ENCODE data around the gene NCDN. TPM values are rescaled to one million over a fixed set of nuclear protein-coding genes. Genes with fewer than 3 reads are reported as not detected.

The NCDN gene
- total and polyA plus RNA-seq, 3 donors from 2014 or later, result 27.3 to 33.9 (median 33.8) TPM

DNA sequence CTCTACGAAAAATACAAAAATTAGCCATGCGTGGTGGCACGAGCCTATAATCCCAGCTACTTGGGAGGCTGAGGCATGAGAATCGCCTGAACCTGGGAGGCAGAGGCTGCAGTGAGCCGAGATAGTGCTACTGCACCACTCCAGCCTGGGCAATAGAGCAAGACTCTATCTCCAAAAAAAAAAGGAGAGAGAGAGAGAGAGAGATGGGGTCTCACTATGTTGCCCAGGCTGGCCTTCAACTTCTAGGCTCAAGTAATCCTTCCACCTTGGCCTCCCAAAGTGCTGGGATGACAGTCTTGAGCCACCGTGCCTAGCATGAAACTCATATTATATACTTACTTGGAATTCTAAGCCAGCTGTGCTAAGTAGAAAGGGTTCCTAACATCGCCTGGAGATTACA is 54.1 kb downstream of the NCDN start:
- intact Hi-C loops (cut with DNase I; ENCODE audit: low total_unique reads), result no loop called here
- no peaks in the 10 kb centered on the region for H3K9me3 ChIP-seq
- no peak overlapping the region for H3K27ac ChIP-seq
- 95 to 97% methylated on average over 7 of the region's 7 CpGs for WGBS, 2 donors
- H3K4me3 ChIP-seq, result no peak overlapping the region
- H3K4me1 ChIP-seq, result no peaks in the 10 kb centered on the region
- no peaks in the 10 kb centered on the region for H3K36me3 ChIP-seq (ENCODE audit: low read depth, missing control alignments)
- TF ChIP-seq, protein P1, sequence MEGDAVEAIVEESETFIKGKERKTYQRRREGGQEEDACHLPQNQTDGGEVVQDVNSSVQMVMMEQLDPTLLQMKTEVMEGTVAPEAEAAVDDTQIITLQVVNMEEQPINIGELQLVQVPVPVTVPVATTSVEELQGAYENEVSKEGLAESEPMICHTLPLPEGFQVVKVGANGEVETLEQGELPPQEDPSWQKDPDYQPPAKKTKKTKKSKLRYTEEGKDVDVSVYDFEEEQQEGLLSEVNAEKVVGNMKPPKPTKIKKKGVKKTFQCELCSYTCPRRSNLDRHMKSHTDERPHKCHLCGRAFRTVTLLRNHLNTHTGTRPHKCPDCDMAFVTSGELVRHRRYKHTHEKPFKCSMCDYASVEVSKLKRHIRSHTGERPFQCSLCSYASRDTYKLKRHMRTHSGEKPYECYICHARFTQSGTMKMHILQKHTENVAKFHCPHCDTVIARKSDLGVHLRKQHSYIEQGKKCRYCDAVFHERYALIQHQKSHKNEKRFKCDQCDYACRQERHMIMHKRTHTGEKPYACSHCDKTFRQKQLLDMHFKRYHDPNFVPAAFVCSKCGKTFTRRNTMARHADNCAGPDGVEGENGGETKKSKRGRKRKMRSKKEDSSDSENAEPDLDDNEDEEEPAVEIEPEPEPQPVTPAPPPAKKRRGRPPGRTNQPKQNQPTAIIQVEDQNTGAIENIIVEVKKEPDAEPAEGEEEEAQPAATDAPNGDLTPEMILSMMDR (IDR thresholded peaks at IDR 0.05), result no peak
- TF ChIP-seq POLR2A (IDR thresholded peaks at IDR 0.05), result no peak
- no peak for DNase-seq
- H3K27me3 ChIP-seq, result no peaks in the 10 kb centered on the region

DNA sequence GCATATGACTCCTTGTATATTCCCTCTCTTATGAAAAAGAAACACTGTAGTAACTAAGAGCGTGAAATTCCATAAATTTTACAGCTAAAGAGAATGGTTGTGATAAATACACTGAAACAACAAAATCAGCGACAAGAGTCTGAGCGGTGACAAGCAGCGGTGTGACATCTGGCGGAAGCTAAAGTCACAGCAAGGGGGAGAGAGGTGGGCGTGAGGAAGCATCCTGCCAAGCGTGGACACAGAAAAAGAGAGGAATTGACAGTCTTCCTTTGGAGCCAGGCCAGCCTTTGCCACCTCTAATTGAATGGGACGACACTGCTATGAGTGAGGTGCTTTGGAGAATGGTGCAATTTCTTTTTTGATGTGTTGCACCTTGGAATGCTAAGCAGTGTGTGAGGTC is 57.8 kb downstream of the NCDN start:
- Histone ChIP-seq H3K9me3 (no peaks in the 10 kb centered on the region), H3K4me1 (no peaks in the 10 kb centered on the region), H3K27me3 (no peaks in the 10 kb centered on the region), H3K36me3 (ENCODE audit: low read depth, missing control alignments) (no peaks in the 10 kb centered on the region), H3K27ac (no peak overlapping the region), H3K4me3 (no peak overlapping the region)
- intact Hi-C loops (cut with DNase I; ENCODE audit: low total_unique reads), result no loop called here
- DNase-seq, result no peak
- WGBS, 2 donors, result 81 to 90% methylated on average over 8 of the region's 8 CpGs
- TF ChIP-seq POLR2A (IDR thresholded peaks at IDR 0.05), result no peak
- TF ChIP-seq, protein P1 (IDR thresholded peaks at IDR 0.05), result no peak

Other genes starting within 250 kb of the NCDN start
- 10 to 100 TPM; 90.1 TPM for gene KIAA0319L, start 396 bp upstream of the NCDN start, total RNA-seq
- gene KIAA0319L, start 396 bp upstream of the NCDN start, polyA plus RNA-seq (ENCODE audit: insufficient read depth, low read depth, low replicate concordance), result 55.6 TPM
- 1 to 10 TPM; 1.9 to 4.0 TPM for gene TFAP2E, start 15.5 kb downstream of the NCDN start, total RNA-seq
- gene TFAP2E, start 15.5 kb downstream of the NCDN start, polyA plus RNA-seq (ENCODE audit: insufficient read depth, low read depth, low replicate concordance), result 1.9 TPM
- 10 to 100 TPM; 46.8 to 50.1 TPM for gene PSMB2, start 83.7 kb downstream of the NCDN start, total RNA-seq
- 59.9 TPM for gene PSMB2, start 83.7 kb downstream of the NCDN start, polyA plus RNA-seq (ENCODE audit: insufficient read depth, low read depth, low replicate concordance)
- 10 to 100 TPM; 17.7 to 19.8 TPM for gene C1orf216, start 161.1 kb downstream of the NCDN start, total RNA-seq
- 20.5 TPM for gene C1orf216, start 161.1 kb downstream of the NCDN start, polyA plus RNA-seq (ENCODE audit: insufficient read depth, low read depth, low replicate concordance)
- gene CLSPN, start 212.2 kb downstream of the NCDN start, total RNA-seq, result 10 to 100 TPM in 1 of 2 donors, 1 to 10 TPM in 1; 8.8 to 28.8 TPM
- gene CLSPN, start 212.2 kb downstream of the NCDN start, polyA plus RNA-seq (ENCODE audit: insufficient read depth, low read depth, low replicate concordance), result 4.9 TPM

Measured in testis (tissue), 3 donors.